Keratinocyte (primary cell): ENCODE data around the gene MAGEA10.
"Not testable (repeated sequence)": the region's sequence is repeated elsewhere in the genome, so short reads cannot be mapped to it uniquely, and the experiment has no call there.

Source experiments
- CTCF ChIP-seq, 3 experiments: IDR thresholded peaks in 1 of 3; conservative IDR thresholded peaks in 1 of 3; optimal IDR thresholded peaks in 1 of 3; 2 replicates in 2 of 3; 3 replicates in 1 of 3; pipeline versions ENCODE3 to v1.5.1; 2011; ENCODE audit warnings: low read length in 3 of 3, mild to moderate bottlenecking in 3 of 3, moderate library complexity in 2 of 3, control low read depth in 1 of 3, inconsistent platforms in 1 of 3; ENCODE audit not compliant: insufficient read depth in 2 of 3; ENCODE audit errors: extremely low read depth in 1 of 3
- EZH2 ChIP-seq: IDR thresholded peaks from one replicate; pipeline ENCODE4 v1.6.1; 2012; ENCODE audit warnings: inconsistent platforms, mild to moderate bottlenecking, low read length, moderate library complexity

GRCh38 chrX:152129069-152129844 is 9.1 kb downstream of the MAGEA10 start:
- TF ChIP-seq EZH2; CTCF (optimal IDR thresholded peaks at IDR 0.05 in 1 of 3, IDR thresholded peaks at IDR 0.05 in 1 of 3, conservative IDR thresholded peaks at IDR 0.05 in 1 of 3; ENCODE audit: extremely low read depth in 1 of 3, insufficient read depth in 2 of 3, low read length in 3 of 3): not testable (repeated sequence)
